Measurements from ENCODE around the gene NAPG.

DNA sequence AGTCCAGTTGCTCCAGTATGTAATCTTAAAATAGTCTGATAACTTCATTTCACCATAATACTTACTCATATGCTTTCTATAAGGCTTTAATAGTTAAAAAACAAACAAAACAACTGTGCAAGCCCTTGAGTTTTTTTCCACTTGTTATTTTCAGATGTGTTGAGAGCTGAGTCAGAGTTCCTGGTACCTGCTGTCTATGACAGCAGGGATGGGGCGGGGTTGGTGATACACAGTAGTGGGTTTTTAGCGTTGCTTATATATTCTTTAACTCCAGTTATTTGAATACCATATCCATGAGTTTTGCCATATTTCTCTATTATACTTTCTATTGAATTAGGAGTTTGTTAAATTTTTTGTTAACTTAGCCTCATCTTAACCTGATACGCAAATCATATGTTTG is 5.0 kb downstream of the NAPG start:
- TF ChIP-seq EZH2 (IDR thresholded peaks at IDR 0.05; ENCODE audit: insufficient read depth, low read length), result no peak
- TF ChIP-seq, protein P1, sequence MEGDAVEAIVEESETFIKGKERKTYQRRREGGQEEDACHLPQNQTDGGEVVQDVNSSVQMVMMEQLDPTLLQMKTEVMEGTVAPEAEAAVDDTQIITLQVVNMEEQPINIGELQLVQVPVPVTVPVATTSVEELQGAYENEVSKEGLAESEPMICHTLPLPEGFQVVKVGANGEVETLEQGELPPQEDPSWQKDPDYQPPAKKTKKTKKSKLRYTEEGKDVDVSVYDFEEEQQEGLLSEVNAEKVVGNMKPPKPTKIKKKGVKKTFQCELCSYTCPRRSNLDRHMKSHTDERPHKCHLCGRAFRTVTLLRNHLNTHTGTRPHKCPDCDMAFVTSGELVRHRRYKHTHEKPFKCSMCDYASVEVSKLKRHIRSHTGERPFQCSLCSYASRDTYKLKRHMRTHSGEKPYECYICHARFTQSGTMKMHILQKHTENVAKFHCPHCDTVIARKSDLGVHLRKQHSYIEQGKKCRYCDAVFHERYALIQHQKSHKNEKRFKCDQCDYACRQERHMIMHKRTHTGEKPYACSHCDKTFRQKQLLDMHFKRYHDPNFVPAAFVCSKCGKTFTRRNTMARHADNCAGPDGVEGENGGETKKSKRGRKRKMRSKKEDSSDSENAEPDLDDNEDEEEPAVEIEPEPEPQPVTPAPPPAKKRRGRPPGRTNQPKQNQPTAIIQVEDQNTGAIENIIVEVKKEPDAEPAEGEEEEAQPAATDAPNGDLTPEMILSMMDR (IDR thresholded peaks at IDR 0.05; ENCODE audit: insufficient read depth, low read depth, low read length), result no peak

All from astrocyte (in vitro differentiated cells and primary cell).